ENCODE data around the gene INSL3. TPM values are rescaled to one million over a fixed set of nuclear protein-coding genes. Genes with fewer than 3 reads are reported as not detected.

INSL3 gene
- total RNA-seq, 1 donor from 2014 or later: not detected

- TF ChIP-seq, protein P1, sequence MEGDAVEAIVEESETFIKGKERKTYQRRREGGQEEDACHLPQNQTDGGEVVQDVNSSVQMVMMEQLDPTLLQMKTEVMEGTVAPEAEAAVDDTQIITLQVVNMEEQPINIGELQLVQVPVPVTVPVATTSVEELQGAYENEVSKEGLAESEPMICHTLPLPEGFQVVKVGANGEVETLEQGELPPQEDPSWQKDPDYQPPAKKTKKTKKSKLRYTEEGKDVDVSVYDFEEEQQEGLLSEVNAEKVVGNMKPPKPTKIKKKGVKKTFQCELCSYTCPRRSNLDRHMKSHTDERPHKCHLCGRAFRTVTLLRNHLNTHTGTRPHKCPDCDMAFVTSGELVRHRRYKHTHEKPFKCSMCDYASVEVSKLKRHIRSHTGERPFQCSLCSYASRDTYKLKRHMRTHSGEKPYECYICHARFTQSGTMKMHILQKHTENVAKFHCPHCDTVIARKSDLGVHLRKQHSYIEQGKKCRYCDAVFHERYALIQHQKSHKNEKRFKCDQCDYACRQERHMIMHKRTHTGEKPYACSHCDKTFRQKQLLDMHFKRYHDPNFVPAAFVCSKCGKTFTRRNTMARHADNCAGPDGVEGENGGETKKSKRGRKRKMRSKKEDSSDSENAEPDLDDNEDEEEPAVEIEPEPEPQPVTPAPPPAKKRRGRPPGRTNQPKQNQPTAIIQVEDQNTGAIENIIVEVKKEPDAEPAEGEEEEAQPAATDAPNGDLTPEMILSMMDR (IDR thresholded peaks at IDR 0.05; ENCODE audit: insufficient read depth, low read length, severe bottlenecking): no peak
- no peaks in the 10 kb centered on the region for H3K36me3 ChIP-seq (ENCODE audit: control insufficient read depth, insufficient read depth, low read length)
- FAIRE-seq: no peak
- peak overlapping the region; percentile 54 for H3K4me3 ChIP-seq (ENCODE audit: low read depth, low read length)
- no peaks in the 10 kb centered on the region for H3K27me3 ChIP-seq (ENCODE audit: control insufficient read depth, insufficient read depth, low read length)
- peak; percentile 65 for DNase-seq (ENCODE audit: low read depth)
Observed at GRCh38 chr19:17841810-17842662, 20.7 kb upstream of the INSL3 start.

DNA sequence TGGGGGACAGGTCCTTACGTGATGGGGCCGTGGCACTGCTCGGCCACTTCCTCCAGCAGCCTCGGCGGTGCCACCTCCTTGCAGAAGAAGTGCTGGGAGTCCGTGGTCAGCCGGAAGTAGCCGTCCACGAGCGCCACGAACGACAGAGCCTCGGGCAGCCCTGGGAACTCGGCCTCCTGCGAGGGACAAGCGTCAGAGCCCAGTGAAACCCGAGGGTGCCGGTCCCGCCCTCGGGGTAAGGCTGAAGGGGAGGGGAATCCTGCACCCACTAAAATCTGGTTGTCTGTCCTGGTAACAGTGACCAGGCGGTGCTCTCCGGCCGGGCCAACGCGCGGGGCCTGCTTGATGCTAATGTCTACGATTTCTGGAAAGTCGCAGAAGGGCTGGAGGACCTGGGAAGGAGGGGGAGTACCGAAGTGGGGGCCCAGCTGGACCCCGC is 20.1 kb upstream of the INSL3 start:
- TF ChIP-seq, protein P1 (IDR thresholded peaks at IDR 0.05; ENCODE audit: insufficient read depth, low read length, severe bottlenecking): no peak

GRCh38 chr19:17840019-17840418 is 18.7 kb upstream of the INSL3 start:
- H3K36me3 ChIP-seq (ENCODE audit: control insufficient read depth, insufficient read depth, low read length): no peaks in the 10 kb centered on the region
- no peaks in the 10 kb centered on the region for H3K27me3 ChIP-seq (ENCODE audit: control insufficient read depth, insufficient read depth, low read length)
- TF ChIP-seq, protein P1 (IDR thresholded peaks at IDR 0.05; ENCODE audit: insufficient read depth, low read length, severe bottlenecking): no peak
- no peak overlapping the region for H3K4me3 ChIP-seq (ENCODE audit: low read depth, low read length)
- no peak for FAIRE-seq
- no peak for DNase-seq (ENCODE audit: low read depth)

More for the DNA sequence above, 20.1 kb upstream of the INSL3 start:
- DNase-seq (ENCODE audit: low read depth) (no peak), FAIRE-seq (no peak)
- no peaks in the 10 kb centered on the region for H3K36me3 ChIP-seq (ENCODE audit: control insufficient read depth, insufficient read depth, low read length)
- H3K4me3 ChIP-seq (ENCODE audit: low read depth, low read length): peak overlapping the region; percentile 54
- H3K27me3 ChIP-seq (ENCODE audit: control insufficient read depth, insufficient read depth, low read length): no peaks in the 10 kb centered on the region

- H3K36me3 ChIP-seq (ENCODE audit: control insufficient read depth, insufficient read depth, low read length): no peaks in the 10 kb centered on the region
- H3K27me3 ChIP-seq (ENCODE audit: control insufficient read depth, insufficient read depth, low read length): no peaks in the 10 kb centered on the region
- TF ChIP-seq, protein P1 (IDR thresholded peaks at IDR 0.05; ENCODE audit: insufficient read depth, low read length, severe bottlenecking): no peak
- DNase-seq (ENCODE audit: low read depth): no peak
- no peak for FAIRE-seq
- no peak overlapping the region for H3K4me3 ChIP-seq (ENCODE audit: low read depth, low read length)
Observed at GRCh38 chr19:17837972-17838371, 16.7 kb upstream of the INSL3 start.

GRCh38 chr19:17836530-17836929 is 15.2 kb upstream of the INSL3 start:
- Histone ChIP-seq H3K27me3 (ENCODE audit: control insufficient read depth, insufficient read depth, low read length) (no peaks in the 10 kb centered on the region), H3K36me3 (ENCODE audit: control insufficient read depth, insufficient read depth, low read length) (no peaks in the 10 kb centered on the region), H3K4me3 (ENCODE audit: low read depth, low read length) (no peak overlapping the region)
- FAIRE-seq: no peak
- DNase-seq (ENCODE audit: low read depth): no peak
- TF ChIP-seq, protein P1 (IDR thresholded peaks at IDR 0.05; ENCODE audit: insufficient read depth, low read length, severe bottlenecking): no peak

All from bronchial epithelial cell (primary cell).